A549 (cell line): ENCODE measurements around the gene SVEP1. TPM values are rescaled to one million over a fixed set of nuclear protein-coding genes. Genes with fewer than 3 reads are reported as not detected.

Experiments
- ATAC-seq, 2 experiments: fragments of 200-7000 bp in 1 of 2; fragments of >200 bp in 1 of 2; cut with Nextera tagmentation in 1 of 2; cut with Tn5 transposase in 1 of 2; 3 replicates each; pipeline versions ENCODE4 v1.8.0 to v1.9.1; 2018 to 2020; ENCODE audit warnings: mild to moderate bottlenecking in 1 of 2, moderate library complexity in 1 of 2
- CTCF ChIA-PET: fragments of 300-600 bp; sonication (Branson Sonifier 250); formaldehyde crosslinking; extraction: SDS; loops from one replicate; lab custom pipeline; 2021; ENCODE audit warnings: antibody characterized with exemption, inconsistent platforms; lab: Yijun Ruan, JAX
- POLR2A ChIA-PET: fragments of 350-600 bp; formaldehyde crosslinking; extraction: SDS; loops from one replicate; lab custom pipeline; 2021; ENCODE audit warnings: antibody characterized with exemption, inconsistent platforms; lab: Yijun Ruan, JAX
- DNase-seq, 2 experiments: peaks; one replicate each; pipeline versions ENCODE4 v3.0.0 to v3.0.0-alpha.2; 2011 to 2016; ENCODE audit warnings: low read depth in 1 of 2, low spot score in 1 of 2
- FAIRE-seq: peaks from 2 replicates; lab custom pipeline; 2011; peaks lifted over from hg19 to GRCh38; lab: Jason Lieb, UNC
- H3K27ac ChIP-seq, 2 experiments: fragments of >200 bp; sonication (Bioruptor Twin); formaldehyde crosslinking; 3 replicates each; pipeline ENCODE4 v1.5.1; 2016 to 2017
- H3K4me1 ChIP-seq: fragments of >200 bp; sonication (Bioruptor Twin); formaldehyde crosslinking; 3 replicates; pipeline ENCODE4 v1.6.1; 2016
- H3K4me2 ChIP-seq: fragments of >200 bp; sonication (Bioruptor Twin); formaldehyde crosslinking; 3 replicates; pipeline ENCODE4 v1.6.1; 2016
- H3K4me3 ChIP-seq: fragments of >200 bp; sonication (Bioruptor Twin); formaldehyde crosslinking; 3 replicates; pipeline ENCODE4 v1.5.1; 2016
- H3K9me3 ChIP-seq: fragments of >200 bp; sonication (Bioruptor Twin); formaldehyde crosslinking; 3 replicates; pipeline ENCODE4 v1.6.1; 2016
- BCL3 ChIP-seq: fragments of >200 bp; sonication (Bioruptor Twin); formaldehyde crosslinking; IDR thresholded peaks from 3 replicates; pipeline ENCODE4 v1.6.1; 2016
- BHLHE40 ChIP-seq: IDR thresholded peaks from 2 replicates; pipeline ENCODE4 v1.6.1; 2012; ENCODE audit warnings: low read depth, low read length, inconsistent platforms
- CBX8 ChIP-seq: fragments of 200-600 bp; sonication (generic); IDR thresholded peaks from 2 replicates; pipeline ENCODE4 v1.6.1; 2016
- CEBPB ChIP-seq, 2 experiments: fragments of >200 bp in 1 of 2; sonication (Bioruptor Twin) in 1 of 2; formaldehyde crosslinking in 1 of 2; IDR thresholded peaks; 2 replicates each; pipeline ENCODE4 v1.6.1; 2012 to 2016
- FOSB ChIP-seq: fragments of 250-450 bp; sonication (Bioruptor Pico); IDR thresholded peaks from 2 replicates; pipeline ENCODE4 v1.5.0; 2020; ENCODE audit warnings: mild to moderate bottlenecking, moderate library complexity
- GATA3 ChIP-seq: IDR thresholded peaks from 2 replicates; pipeline ENCODE4 v1.6.1; 2012; ENCODE audit warnings: borderline replicate concordance
- HEYL ChIP-seq: fragments of 250-450 bp; sonication (Bioruptor Pico); IDR thresholded peaks from 2 replicates; pipeline ENCODE4 v1.8.0; 2021; ENCODE audit warnings: mild to moderate bottlenecking, moderate library complexity
- HOXA7 ChIP-seq: fragments of 250-450 bp; sonication (Bioruptor Pico); IDR thresholded peaks from 2 replicates; pipeline ENCODE4 v1.5.0; 2020; ENCODE audit warnings: mild to moderate bottlenecking, moderate library complexity
- JUNB ChIP-seq: fragments of >200 bp; sonication (Bioruptor Twin); formaldehyde crosslinking; IDR thresholded peaks from 2 replicates; pipeline ENCODE4 v1.6.1; 2016
- MAFK ChIP-seq: fragments of 450-650 bp; IDR thresholded peaks from 2 replicates; pipeline ENCODE4 v1.6.1; 2014; ENCODE audit not compliant: partially characterized antibody
- MAX ChIP-seq: IDR thresholded peaks from 2 replicates; pipeline ENCODE4 v1.6.1; 2012
- MAZ ChIP-seq: fragments of 150-350 bp; IDR thresholded peaks from 2 replicates; pipeline ENCODE4 v1.6.1; 2014; ENCODE audit warnings: antibody characterized with exemption, low read depth, low read length, borderline replicate concordance
- MYC ChIP-seq: IDR thresholded peaks from 2 replicates; pipeline ENCODE4 v1.6.1; 2012; ENCODE audit warnings: mild to moderate bottlenecking, inconsistent platforms, low read length, improper control_type of control experiment, borderline replicate concordance
- NFE2L2 ChIP-seq: fragments of 150-350 bp; conservative IDR thresholded peaks from 2 replicates; pipeline ENCODE4 v1.6.1; 2014; ENCODE audit warnings: low read length
- NPAS2 ChIP-seq: fragments of 250-450 bp; sonication (Bioruptor Pico); IDR thresholded peaks from 2 replicates; pipeline ENCODE4 v1.8.0; 2022; ENCODE audit warnings: mild to moderate bottlenecking, moderate library complexity, borderline replicate concordance
- NR3C1 ChIP-seq: fragments of >200 bp; sonication (Bioruptor Twin); formaldehyde crosslinking; IDR thresholded peaks from 3 replicates; pipeline ENCODE4 v1.6.1; 2017
- PBX3 ChIP-seq: IDR thresholded peaks from 2 replicates; pipeline ENCODE4 v1.6.1; 2012
- POLR2A ChIP-seq: IDR thresholded peaks from 2 replicates; pipeline ENCODE4 v1.6.1; 2012; ENCODE audit warnings: mild to moderate bottlenecking, low read length
- RAD21 ChIP-seq, 2 experiments: fragments of >200 bp in 1 of 2; sonication (Bioruptor Twin) in 1 of 2; formaldehyde crosslinking in 1 of 2; IDR thresholded peaks in 1 of 2; conservative IDR thresholded peaks in 1 of 2; 2 replicates in 1 of 2; 3 replicates in 1 of 2; pipeline ENCODE4 v1.6.1; 2012 to 2018; ENCODE audit warnings: inconsistent platforms in 1 of 2
- RARB ChIP-seq: fragments of 250-450 bp; sonication (Bioruptor Pico); IDR thresholded peaks from 2 replicates; pipeline ENCODE4 v1.8.0; 2021; ENCODE audit warnings: mild to moderate bottlenecking, moderate library complexity
- RCOR1 ChIP-seq: fragments of 150-350 bp; IDR thresholded peaks from 2 replicates; pipeline ENCODE4 v1.6.1; 2014; ENCODE audit warnings: antibody characterized with exemption, low read length, low read depth
- RNF2 ChIP-seq: fragments of 200-600 bp; sonication (generic); IDR thresholded peaks from 2 replicates; pipeline ENCODE4 v1.6.1; 2016; ENCODE audit warnings: low read depth, mild to moderate bottlenecking, antibody characterized with exemption, moderate library complexity, borderline replicate concordance
- ZSCAN20 ChIP-seq: fragments of 250-450 bp; sonication (Bioruptor Pico); IDR thresholded peaks from 2 replicates; pipeline ENCODE4 v1.8.0; 2022; ENCODE audit warnings: mild to moderate bottlenecking, moderate library complexity
- WGBS: methylation state at CpG from one replicate; pipeline ENCODE4 v1.1.6; 2017; ENCODE audit errors: missing lambda C conversion rate; 5-methylcytosine and 5-hydroxymethylcytosine counted together
- polyA plus RNA-seq, 4 experiments: library from polyadenylated mRNA; depleted of rRNA in 3 of 4; stranded (reverse); fragments of >200 nt; fragmentation: RNase III in 1 of 4; extraction: RNeasy Plus Mini Kit Qiagen cat#74134 plus additional on column Dnase treatment in 1 of 4; gene quantifications; 2 replicates in 3 of 4; 3 replicates in 1 of 4; pipeline ENCODE4 v1.2.3, GENCODE V29; 2011 to 2017

The SVEP1 gene
- polyA plus RNA-seq, 2 of the 4 experiments (the other 2 are of a cell fraction) = 0.52 to 1.5 TPM

GRCh38 chr9:110382731-110383130 lies 196.8 kb downstream of the SVEP1 start:
- no peak overlapping the region for H3K4me3 ChIP-seq
- DNase-seq (no peak), FAIRE-seq (no peak), ATAC-seq (no peak)
- no peaks in the 10 kb centered on the region for H3K9me3 ChIP-seq
- H3K4me2 ChIP-seq = no peak overlapping the region
- TF ChIP-seq CEBPB (IDR thresholded peaks at IDR 0.05) (no peak), POLR2A (no peak), BHLHE40 (no peak), MAZ (no peak), MAFK (no peak), MAX (no peak), NPAS2 (no peak), NFE2L2 (no peak), NR3C1 (no peak), HEYL (no peak), MYC (no peak), RAD21 (conservative IDR thresholded peaks at IDR 0.05 in 1 of 2, IDR thresholded peaks at IDR 0.05 in 1 of 2) (no peak)
- no peaks in the 10 kb centered on the region for H3K4me1 ChIP-seq
- 46% methylated on average over 4 of the region's 4 CpGs for WGBS
- H3K27ac ChIP-seq = no peak overlapping the region
- ChIA-PET CTCF (interaction anchor here (1.4 kb wide), 1 partner anchor 166 kb away, joined by 3 read pairs; no protein-coding TSS in a partner anchor), POLR2A (no interaction called here)

GRCh38 chr9:110371411-110372007 lies 208.0 kb downstream of the SVEP1 start:
- no peak overlapping the region for H3K4me3 ChIP-seq
- no peak overlapping the region for H3K27ac ChIP-seq
- ChIA-PET POLR2A (no interaction called here), CTCF (no interaction called here)
- ATAC-seq (no peak), DNase-seq (no peak), FAIRE-seq (no peak)
- TF ChIP-seq BHLHE40 (no peak), RCOR1 (no peak), NPAS2 (no peak), JUNB (no peak), GATA3 (no peak), FOSB (no peak), PBX3 (no peak), HOXA7 (no peak), POLR2A (no peak), CBX8 (no peak), BCL3 (no peak), ZSCAN20 (CRISPR knock-in tag) (no peak)
- no peaks in the 10 kb centered on the region for H3K4me1 ChIP-seq
- no peaks in the 10 kb centered on the region for H3K9me3 ChIP-seq
- WGBS = 76% methylated on average over 6 of the region's 6 CpGs
- no peak overlapping the region for H3K4me2 ChIP-seq

GRCh38 chr9:110370315-110370714 lies 209.2 kb downstream of the SVEP1 start:
- no peak for DNase-seq

More at GRCh38 chr9:110370315-110370714, 209.2 kb downstream of the SVEP1 start:
- no peak for FAIRE-seq
- Histone ChIP-seq H3K4me3 (no peak overlapping the region), H3K27ac (no peak overlapping the region), H3K4me2 (no peak overlapping the region), H3K9me3 (no peaks in the 10 kb centered on the region), H3K4me1 (no peaks in the 10 kb centered on the region)
- 3% methylated on average over 3 of the region's 3 CpGs for WGBS
- ChIA-PET POLR2A (interaction anchor here (0.6 to 0.7 kb wide), 3 partner anchors 19 to 184 kb away, joined by 3 to 4 read pairs (median 3); partner anchors contain the start of gene TXN), CTCF (interaction anchor here (0.6 kb wide), 1 partner anchor 1471 kb away, joined by 3 read pairs; no protein-coding TSS in a partner anchor)
- TF ChIP-seq RNF2 (no peak), JUNB (0 out of 2 replicates have a peak, but pooled peaks have one; percentile 21), RARB (CRISPR knock-in tag) (no peak)
- ATAC-seq = no peak
